Measurements from ENCODE around the gene C1QTNF12.

C1QTNF12 gene

GRCh38 chr1:1246577-1247340, at the start of gene C1QTNF12:
C1QTNF12 (minus strand) TSS chr1:1246722; CDS start chr1:1246690, 32 bp downstream.
- DNase-seq, result no peak

- no peak for DNase-seq
Measured at GRCh38 chr1:1295154-1295923, 48.8 kb upstream of the C1QTNF12 start.

- DNase-seq, result no peak
Measured at GRCh38 chr1:1294250-1294890, 47.8 kb upstream of the C1QTNF12 start.

- no peak for DNase-seq
Measured at GRCh38 chr1:1293263-1294249, 47.0 kb upstream of the C1QTNF12 start.

- no peak for DNase-seq
Measured at GRCh38 chr1:1292851-1293250, 46.3 kb upstream of the C1QTNF12 start.

GRCh38 chr1:1292442-1292779, 45.9 kb upstream of the C1QTNF12 start:
- no peak for DNase-seq

GRCh38 chr1:1291548-1292441, 45.3 kb upstream of the C1QTNF12 start:
- peak; percentile 29 for DNase-seq

- DNase-seq, result no peak
Measured at GRCh38 chr1:1291023-1291528, 44.6 kb upstream of the C1QTNF12 start.

GRCh38 chr1:1290238-1290731, 43.8 kb upstream of the C1QTNF12 start:
- peak; percentile 75 for DNase-seq

- DNase-seq, result no peak
Measured at GRCh38 chr1:1287288-1288110, 41.0 kb upstream of the C1QTNF12 start.

GRCh38 chr1:1286313-1287261, 40.1 kb upstream of the C1QTNF12 start:
- DNase-seq, result no peak

GRCh38 chr1:1285611-1286311, 39.2 kb upstream of the C1QTNF12 start:
- DNase-seq, result no peak

- DNase-seq, result no peak
Measured at GRCh38 chr1:1285102-1285571, 38.6 kb upstream of the C1QTNF12 start.

GRCh38 chr1:1284221-1285101, 37.9 kb upstream of the C1QTNF12 start:
- no peak for DNase-seq

- no peak for DNase-seq
Measured at GRCh38 chr1:1283821-1284220, 37.3 kb upstream of the C1QTNF12 start.

- DNase-seq, result no peak
Measured at GRCh38 chr1:1282998-1283397, 36.5 kb upstream of the C1QTNF12 start.
